GM15510 (cell line): ENCODE data around the gene CSRP1.

Experiments used
- POLR2A ChIP-seq: IDR thresholded peaks from 3 replicates; pipeline ENCODE4 v1.6.1; 2011; ENCODE audit warnings: borderline replicate concordance; ENCODE audit not compliant: insufficient read length; ENCODE audit errors: extremely low read depth

The CSRP1 gene

DNA sequence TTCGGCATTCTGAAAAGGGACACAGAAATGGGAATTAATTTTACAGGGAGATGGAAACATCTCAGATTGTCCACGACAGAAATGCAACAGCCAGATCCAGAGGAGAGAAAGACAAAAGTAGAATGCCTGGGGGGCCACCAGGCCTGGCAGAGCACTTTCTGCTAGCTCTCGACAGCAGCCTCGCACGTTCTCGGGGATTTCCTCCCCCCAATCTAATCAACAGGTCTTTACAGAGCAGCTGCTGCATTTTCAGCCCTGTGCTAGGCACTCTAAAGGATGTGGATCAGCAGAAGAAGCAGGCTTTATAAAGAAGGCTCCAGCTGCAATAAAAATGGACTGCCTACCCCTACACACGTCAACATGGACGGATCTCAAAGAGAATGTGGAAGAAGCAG is 10.6 kb downstream of the CSRP1 start:
- no peak for TF ChIP-seq POLR2A

DNA sequence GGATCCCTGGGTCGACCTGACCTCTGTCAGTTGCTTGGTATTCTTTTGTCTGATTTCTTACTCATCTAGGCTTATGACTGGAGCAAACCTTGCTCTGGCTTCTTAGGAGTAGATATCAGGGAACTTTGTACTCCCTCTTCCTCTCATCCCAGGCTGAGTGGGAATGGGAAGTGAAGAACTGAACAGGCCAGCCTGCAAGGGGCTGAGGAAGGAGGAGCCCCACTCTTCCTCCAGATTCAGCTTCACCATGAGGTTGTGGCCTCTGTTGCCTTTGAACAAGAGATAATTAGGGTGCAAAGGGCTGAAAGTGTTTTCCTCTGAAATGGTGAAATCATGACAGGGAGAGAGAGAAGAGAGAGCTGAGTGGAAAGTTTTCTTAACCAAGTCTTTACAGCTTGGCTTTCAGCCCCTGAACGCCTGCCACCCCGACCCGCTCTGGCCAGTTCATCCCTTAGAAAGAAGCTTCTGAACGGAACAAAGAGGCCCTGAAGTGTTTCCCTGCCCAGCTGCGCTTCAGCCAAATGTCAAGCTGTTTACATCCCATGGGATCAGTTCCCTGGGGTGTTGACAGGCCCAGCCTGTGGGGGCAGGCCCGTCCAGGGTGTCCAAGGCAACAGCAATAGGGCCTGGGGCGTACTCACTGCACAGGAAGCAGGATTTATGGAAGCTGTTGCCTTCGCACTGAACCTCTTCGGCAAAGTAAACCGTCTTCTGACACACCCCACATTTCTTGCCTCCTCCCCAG is 11.2 kb downstream of the CSRP1 start:
- no peak for TF ChIP-seq POLR2A

DNA sequence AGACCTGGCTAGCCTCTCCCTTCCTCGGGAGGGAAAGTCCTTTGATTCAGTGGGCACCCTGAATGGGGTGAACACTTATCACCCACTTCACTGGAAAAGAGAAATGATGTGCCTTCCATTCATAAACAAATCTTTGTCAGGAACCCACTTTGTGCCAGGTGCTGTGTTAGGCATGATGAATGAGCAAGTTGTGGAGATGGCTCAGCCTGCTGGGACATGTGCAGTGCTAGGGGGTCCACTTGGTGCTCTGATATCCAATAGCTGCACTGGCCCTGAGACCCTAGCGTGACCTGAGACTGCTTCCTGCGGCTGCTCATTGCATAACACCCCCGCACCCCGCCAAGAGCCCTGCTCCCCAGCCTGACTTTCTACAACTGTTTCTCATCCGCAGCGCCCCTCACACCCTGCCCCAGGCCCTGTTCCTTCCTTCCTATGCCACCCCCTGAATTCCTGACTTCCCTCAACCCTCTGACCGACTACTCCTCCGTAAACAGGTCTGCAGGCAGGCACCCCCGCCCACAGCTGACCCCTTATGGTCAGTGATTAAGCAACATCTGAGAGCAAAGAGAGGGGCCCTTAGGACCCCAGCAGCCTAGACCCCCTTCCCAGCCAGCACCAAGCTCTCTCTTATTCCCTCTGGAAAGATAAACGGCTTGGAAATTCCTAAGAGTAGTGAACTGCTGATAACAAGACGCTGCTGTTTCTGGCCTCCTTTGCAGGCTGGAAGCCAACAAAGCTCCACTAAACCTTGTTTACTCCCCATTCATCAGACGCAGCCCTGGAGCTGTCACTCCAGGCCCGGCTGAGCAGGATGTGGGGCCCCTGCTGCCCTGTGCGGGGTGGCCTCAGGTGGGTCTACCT is 12.9 kb downstream of the CSRP1 start:
- no peak for TF ChIP-seq POLR2A

DNA sequence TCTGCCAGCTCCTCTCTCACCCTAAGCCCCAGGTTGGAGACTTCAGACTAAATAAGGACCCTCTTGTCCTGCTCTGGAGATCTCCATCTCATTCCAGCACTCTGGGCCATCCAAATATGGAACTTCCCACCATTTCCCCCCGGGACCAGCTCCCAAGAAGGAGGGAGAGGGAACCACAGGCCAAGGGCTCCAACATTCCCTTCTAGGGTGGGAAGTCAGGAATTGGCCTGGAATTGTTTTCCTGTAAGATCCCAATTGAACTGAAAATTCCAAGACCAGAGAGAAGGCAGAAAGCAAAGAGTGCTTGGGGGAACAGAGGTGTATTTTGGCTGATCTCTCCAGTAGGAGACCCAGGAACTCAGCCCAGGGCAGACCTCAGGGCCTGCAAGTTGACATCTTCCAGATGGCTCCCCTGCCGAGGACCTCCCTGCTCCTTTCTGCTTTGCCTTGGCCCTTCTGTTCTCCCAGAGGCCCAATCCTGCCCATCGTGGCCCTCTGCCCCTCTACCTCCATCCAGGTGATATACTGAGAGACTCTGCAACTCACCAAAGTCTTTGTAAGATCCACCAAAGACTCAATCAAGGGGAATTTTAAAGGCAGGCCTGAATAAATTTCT is 14.9 kb downstream of the CSRP1 start:
- no peak for TF ChIP-seq POLR2A

DNA sequence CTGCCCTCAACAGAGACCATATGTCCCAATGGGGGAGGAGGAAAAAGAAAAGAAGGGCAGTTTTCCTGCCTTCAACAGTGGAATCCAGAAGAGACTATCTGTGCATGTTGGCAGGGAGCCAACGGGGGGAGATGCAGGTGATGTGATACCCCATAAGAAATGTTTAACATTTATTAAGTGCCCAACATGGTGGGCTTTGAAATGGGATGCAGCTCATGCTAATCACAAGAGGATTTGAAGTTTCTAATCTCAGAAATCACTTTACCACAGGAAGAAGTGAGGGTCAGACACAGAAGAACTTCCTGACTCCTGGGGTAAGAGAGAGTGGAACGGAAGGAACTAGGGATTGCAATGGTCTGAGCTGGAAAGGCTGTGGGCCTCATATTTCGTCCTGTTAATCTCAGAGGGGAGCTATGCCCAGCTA is 16.2 kb downstream of the CSRP1 start:
- TF ChIP-seq POLR2A, result no peak

- no peak for TF ChIP-seq POLR2A
These were observed 17.2 kb downstream of the CSRP1 start for GRCh38 chr1:201489643-201490261.

GRCh38 chr1:201488830-201489589 is 17.9 kb downstream of the CSRP1 start:
- no peak for TF ChIP-seq POLR2A

GRCh38 chr1:201487742-201488141 is 19.2 kb downstream of the CSRP1 start:
- TF ChIP-seq POLR2A, result no peak

GRCh38 chr1:201486187-201486586 is 20.7 kb downstream of the CSRP1 start:
- TF ChIP-seq POLR2A, result no peak

DNA sequence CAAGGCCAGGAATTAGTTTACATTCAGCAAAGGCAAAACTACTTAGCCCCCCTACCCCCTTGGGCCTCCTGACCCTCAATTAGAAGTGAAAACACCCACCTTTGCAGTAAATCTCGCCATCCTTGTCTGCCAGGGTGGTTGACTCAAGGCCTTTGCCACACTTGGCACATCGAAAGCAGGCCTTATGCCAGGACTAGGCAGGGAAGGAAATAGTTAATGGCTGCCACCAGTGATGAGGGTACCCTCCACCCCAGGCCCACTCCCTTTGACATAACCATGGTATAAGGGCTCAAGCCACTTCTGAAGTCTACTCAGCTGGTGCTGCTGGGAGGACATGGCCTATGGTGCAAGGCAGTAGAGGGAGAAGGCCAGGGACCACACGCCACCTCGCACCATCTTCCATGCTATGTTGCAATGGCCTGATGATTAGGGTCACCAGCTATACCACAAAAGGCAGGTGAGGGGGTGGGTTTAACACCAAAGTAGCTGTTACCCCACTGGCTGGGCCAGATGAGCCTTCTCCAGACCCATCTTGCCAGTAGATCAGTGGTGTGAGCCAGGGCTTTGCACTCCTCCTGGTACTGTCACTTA is 21.6 kb downstream of the CSRP1 start:
- TF ChIP-seq POLR2A, result no peak

DNA sequence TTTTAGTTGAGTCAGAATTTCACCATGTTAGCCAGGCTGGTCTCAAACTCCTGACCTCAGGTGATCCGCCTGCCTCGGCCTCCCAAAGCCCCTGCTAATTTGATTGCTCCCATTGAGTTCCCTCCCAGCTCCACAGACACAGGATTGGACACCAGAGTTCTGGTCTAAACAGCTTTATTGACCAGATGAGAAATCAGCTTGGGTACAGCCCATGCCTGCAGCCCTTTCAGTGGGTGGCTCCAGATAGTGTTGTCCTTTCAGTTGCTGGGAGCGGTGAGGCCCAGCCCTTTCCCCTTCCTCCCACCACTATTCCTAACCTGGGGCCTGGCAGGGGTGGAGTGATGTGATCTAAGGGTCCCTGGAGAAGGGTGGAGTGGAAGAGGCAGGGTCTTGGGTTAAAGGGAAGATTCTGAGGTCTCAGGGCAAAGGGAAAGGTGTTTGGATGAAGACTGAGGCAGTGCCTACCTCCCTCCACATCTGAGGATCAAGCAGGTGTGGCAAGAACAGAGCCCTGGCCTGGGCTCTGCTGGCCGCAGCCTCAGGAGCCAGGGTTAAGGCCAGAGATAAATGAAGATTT is 23.5 kb downstream of the CSRP1 start:
- no peak for TF ChIP-seq POLR2A

DNA sequence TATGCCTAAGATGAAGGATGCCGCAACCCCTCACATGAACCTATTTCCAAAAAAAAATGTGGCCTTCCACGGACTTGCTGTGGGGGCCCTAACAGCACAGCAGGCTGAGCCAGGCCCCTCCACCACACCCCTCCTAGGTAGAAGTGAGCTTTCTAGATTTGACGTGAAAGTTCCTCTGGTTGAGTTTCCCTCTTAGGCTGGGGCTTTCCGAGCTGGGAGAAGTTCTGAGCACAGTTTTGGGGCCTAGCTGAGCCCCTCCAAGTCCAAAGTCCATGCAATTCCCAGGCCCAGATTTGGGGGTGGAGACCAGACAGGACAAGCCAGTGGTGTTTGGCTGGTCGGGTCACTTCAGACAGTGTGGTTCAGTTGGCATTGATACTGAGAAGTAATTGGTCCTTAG is 24.2 kb downstream of the CSRP1 start:
- no peak for TF ChIP-seq POLR2A

DNA sequence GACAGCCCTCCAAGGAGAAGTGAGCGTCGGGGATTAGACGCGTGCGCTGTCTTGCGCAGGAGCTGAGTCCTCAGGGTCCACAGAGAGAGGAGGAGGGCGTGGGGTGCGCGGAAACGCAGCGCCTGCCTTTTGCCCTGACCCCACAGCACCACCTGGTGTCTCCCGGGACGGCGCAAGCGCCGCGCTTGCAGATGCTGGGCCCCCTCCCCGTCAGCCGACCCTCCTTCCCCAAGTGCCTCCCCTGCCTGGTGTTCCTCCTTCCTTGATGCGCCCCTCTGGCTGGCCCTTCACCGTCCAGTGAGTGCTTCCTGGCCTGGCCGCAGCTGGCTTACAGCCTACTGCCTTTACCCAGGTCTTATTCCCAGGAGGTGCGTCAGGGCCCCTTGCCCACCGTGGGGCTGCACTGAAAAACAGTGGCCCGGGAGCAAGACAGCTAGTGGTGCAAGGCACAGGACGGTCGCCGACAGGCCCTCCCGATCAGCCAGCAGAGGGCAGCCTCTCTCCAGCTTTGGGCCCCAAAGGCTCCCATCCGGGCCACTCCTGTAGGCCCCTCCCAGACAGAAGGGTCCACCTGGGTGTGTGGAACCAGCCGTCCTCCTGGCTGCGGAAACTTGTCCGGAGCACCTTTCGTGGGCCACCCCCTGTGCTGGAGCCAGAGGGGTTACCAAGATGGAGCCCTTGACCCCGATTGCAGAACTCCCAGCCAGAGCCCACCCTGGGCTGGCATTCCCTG is 25.0 kb downstream of the CSRP1 start:
- TF ChIP-seq POLR2A, result no peak
